Suprapubic skin (tissue), 3 donors: ENCODE measurements around the gene CACNA1E.

Experiments used
- POLR2A ChIP-seq, 2 donors: fragments of 450-650 bp; IDR thresholded peaks; one replicate each; pipeline ENCODE4 v1.6.1; 2017; ENCODE audit warnings: antibody characterized with exemption in 2 of 2, mild to moderate bottlenecking in 2 of 2, moderate library complexity in 2 of 2
- TF ChIP-seq, protein P1 (sequence below), 2 donors: fragments of 200-600 bp in 1 of 2; fragments of 450-650 bp in 1 of 2; sonication (generic) in 1 of 2; IDR thresholded peaks; one replicate each; pipeline ENCODE4 v1.5.1; 2016 to 2019; ENCODE audit warnings: antibody characterized with exemption in 2 of 2, mild to moderate bottlenecking in 1 of 2, moderate library complexity in 1 of 2

DNA sequence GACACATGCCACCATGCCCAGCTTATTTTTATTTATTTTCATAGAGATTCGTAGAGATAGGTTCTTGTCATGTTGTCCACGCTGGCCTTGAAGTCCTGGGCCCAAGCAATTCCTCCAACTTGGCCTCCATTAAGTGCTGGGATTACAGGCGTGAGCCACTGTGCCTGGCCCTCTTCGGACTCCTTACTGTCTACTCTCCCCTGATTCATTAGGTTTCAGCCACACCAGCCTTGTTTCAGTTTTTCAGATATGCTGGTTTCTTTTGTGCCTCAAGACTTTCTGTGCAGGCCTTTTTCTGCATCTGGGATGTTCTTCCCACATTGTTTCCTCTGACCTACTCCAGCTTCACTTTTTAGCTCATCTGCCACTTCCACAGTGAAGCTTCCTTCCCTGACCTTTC, 85.4 kb downstream of the CACNA1E start:
- TF ChIP-seq, protein P1, sequence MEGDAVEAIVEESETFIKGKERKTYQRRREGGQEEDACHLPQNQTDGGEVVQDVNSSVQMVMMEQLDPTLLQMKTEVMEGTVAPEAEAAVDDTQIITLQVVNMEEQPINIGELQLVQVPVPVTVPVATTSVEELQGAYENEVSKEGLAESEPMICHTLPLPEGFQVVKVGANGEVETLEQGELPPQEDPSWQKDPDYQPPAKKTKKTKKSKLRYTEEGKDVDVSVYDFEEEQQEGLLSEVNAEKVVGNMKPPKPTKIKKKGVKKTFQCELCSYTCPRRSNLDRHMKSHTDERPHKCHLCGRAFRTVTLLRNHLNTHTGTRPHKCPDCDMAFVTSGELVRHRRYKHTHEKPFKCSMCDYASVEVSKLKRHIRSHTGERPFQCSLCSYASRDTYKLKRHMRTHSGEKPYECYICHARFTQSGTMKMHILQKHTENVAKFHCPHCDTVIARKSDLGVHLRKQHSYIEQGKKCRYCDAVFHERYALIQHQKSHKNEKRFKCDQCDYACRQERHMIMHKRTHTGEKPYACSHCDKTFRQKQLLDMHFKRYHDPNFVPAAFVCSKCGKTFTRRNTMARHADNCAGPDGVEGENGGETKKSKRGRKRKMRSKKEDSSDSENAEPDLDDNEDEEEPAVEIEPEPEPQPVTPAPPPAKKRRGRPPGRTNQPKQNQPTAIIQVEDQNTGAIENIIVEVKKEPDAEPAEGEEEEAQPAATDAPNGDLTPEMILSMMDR (IDR thresholded peaks at IDR 0.05) = no peak
- TF ChIP-seq POLR2A (IDR thresholded peaks at IDR 0.05) = no peak
